HEK293T (cell line): ENCODE data around the gene BCL2.

Experiments
- ELF4 ChIP-seq: fragments of 450-650 bp; IDR thresholded peaks from 2 replicates; pipeline ENCODE4 v1.6.1; 2017; ENCODE audit warnings: antibody characterized with exemption
- FOXA1 ChIP-seq: fragments of 450-650 bp; IDR thresholded peaks from 2 replicates; pipeline ENCODE4 v1.6.1; 2016; ENCODE audit warnings: mild to moderate bottlenecking
- HDGF ChIP-seq: fragments of 450-650 bp; IDR thresholded peaks from 2 replicates; pipeline ENCODE4 v1.6.1; 2017; ENCODE audit warnings: antibody characterized with exemption, borderline replicate concordance
- LEF1 ChIP-seq: fragments of 450-650 bp; IDR thresholded peaks from 2 replicates; pipeline ENCODE4 v1.6.1; 2017; ENCODE audit warnings: mild to moderate bottlenecking, borderline replicate concordance
- PKNOX1 ChIP-seq: fragments of 450-650 bp; IDR thresholded peaks from 2 replicates; pipeline ENCODE4 v1.6.1; 2016
- SP1 ChIP-seq: fragments of 450-650 bp; IDR thresholded peaks from 2 replicates; pipeline ENCODE4 v1.6.1; 2017
- SUZ12 ChIP-seq: fragments of 450-650 bp; IDR thresholded peaks from 2 replicates; pipeline ENCODE4 v1.6.1; 2016; ENCODE audit warnings: mild to moderate bottlenecking
- TARDBP ChIP-seq: fragments of 450-650 bp; IDR thresholded peaks from 2 replicates; pipeline ENCODE4 v1.6.1; 2016

DNA sequence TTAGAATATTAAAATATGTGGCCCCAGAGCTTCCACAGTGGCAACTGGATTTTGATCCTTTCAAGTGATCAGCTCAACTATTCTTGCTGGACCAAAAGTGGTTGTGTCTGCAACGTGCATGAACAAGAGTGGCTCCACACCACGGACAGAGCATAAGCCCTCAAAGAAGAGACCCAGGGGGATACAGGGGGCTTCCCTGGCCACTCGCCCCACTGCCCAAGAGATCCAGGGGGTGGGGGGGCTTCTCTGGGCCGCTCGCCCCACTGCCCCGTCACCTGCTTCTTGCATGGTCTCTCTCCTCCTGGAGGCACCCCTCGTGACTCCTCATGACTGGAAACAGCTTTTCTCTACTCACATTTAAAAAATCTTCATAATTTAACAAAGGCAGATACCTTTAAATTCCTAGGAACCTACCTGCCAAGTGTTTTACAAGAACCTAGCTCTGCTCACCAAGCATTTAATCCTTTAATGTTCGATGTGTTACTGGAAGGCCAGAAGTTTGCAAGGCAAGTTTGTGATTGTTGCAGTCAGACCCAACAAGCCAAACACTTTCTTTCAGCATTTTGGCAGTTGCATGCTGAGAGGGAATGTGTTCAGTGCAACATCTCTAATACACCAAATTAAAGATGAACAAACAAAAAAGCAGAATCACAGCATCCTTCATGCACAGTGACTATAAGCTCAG is 174.3 kb downstream of the BCL2 start:
- TF ChIP-seq LEF1 (no peak), FOXA1 (no peak), TARDBP (no peak), HDGF (no peak), SP1 (no peak), PKNOX1 (no peak), SUZ12 (no peak), ELF4 (no peak)
